Measurements from ENCODE around the gene SMAD4.

GRCh38 chr18:51123481-51123880 is 93.5 kb downstream of the SMAD4 start:
- TF ChIP-seq POLR2A (IDR thresholded peaks at IDR 0.05; ENCODE audit: low read depth, low read length) (no peak), POLR2AphosphoS5 (IDR thresholded peaks at IDR 0.05; ENCODE audit: low read depth, low read length) (no peak)
